COLO668 (cell line): ENCODE data around the gene FAM76B.
"Not testable (repeated sequence)": the region's sequence is repeated elsewhere in the genome, so short reads cannot be mapped to it uniquely, and the experiment has no call there.

ENCODE experiments used
- DNase-seq: peaks from one replicate; lab custom pipeline; 2025; ENCODE audit not compliant: unreplicated experiment; lab: John Stamatoyannopoulos, UW

The FAM76B gene

GRCh38 chr11:95789506-95790122 is at the start of gene FAM76B:
Gene FAM76B, minus strand, starts transcription at chr11:95789782. Its CDS starts 304 bp downstream, at chr11:95789478.
- DNase-seq, result peak; percentile 96

GRCh38 chr11:95835768-95836488 is 46.3 kb upstream of the FAM76B start:
- DNase-seq, result peak; percentile 54

GRCh38 chr11:95835351-95835750 is 45.8 kb upstream of the FAM76B start:
- DNase-seq, result no peak

- DNase-seq, result no peak
Observed at GRCh38 chr11:95833378-95833777, 43.8 kb upstream of the FAM76B start.

GRCh38 chr11:95832763-95833162 is 43.2 kb upstream of the FAM76B start:
- DNase-seq, result no peak

- DNase-seq, result no peak
Observed at GRCh38 chr11:95831198-95831883, 41.8 kb upstream of the FAM76B start.

GRCh38 chr11:95829580-95830259 is 40.1 kb upstream of the FAM76B start:
- DNase-seq, result no peak

- no peak for DNase-seq
Observed at GRCh38 chr11:95827696-95828095, 38.1 kb upstream of the FAM76B start.

- DNase-seq, result no peak
Observed at GRCh38 chr11:95821640-95822039, 32.1 kb upstream of the FAM76B start.

GRCh38 chr11:95816037-95816436 is 26.5 kb upstream of the FAM76B start:
- DNase-seq, result no peak

GRCh38 chr11:95811052-95811451 is 21.5 kb upstream of the FAM76B start:
- DNase-seq, result not testable (repeated sequence)

- DNase-seq, result not testable (repeated sequence)
Observed at GRCh38 chr11:95806464-95806863, 16.9 kb upstream of the FAM76B start.

- no peak for DNase-seq
Observed at GRCh38 chr11:95805869-95806268, 16.3 kb upstream of the FAM76B start.

- no peak for DNase-seq
Observed at GRCh38 chr11:95803973-95804372, 14.4 kb upstream of the FAM76B start.

- DNase-seq, result no peak
Observed at GRCh38 chr11:95802806-95803205, 13.2 kb upstream of the FAM76B start.

- DNase-seq, result no peak
Observed at GRCh38 chr11:95800438-95800837, 10.9 kb upstream of the FAM76B start.

- no peak for DNase-seq
Observed at GRCh38 chr11:95799546-95799945, 10.0 kb upstream of the FAM76B start.

- DNase-seq, result no peak
Observed at GRCh38 chr11:95796501-95796900, 6.9 kb upstream of the FAM76B start.

GRCh38 chr11:95795627-95796295 is 6.2 kb upstream of the FAM76B start:
- DNase-seq, result no peak

- no peak for DNase-seq
Observed at GRCh38 chr11:95794086-95794485, 4.5 kb upstream of the FAM76B start.

- no peak for DNase-seq
Observed at GRCh38 chr11:95793116-95793515, 3.5 kb upstream of the FAM76B start.
